Adipose tissue (tissue), 3 donors: ENCODE results near the gene GCSH. TPM values are rescaled to one million over a fixed set of nuclear protein-coding genes. Genes with fewer than 3 reads are reported as not detected.
"Not testable (repeated sequence)": the region's sequence is repeated elsewhere in the genome, so short reads cannot be mapped to it uniquely, and the experiment has no call there.

ENCODE experiments used
- H3K27ac ChIP-seq: one replicate; pipeline ENCODE4 v1.5.1; 2013; ENCODE audit warnings: low read depth, low read length
- WGBS, 3 donors: extraction: QIAGEN DNeasy Blood & Tissue Kit; methylation state at CpG; one replicate each; pipeline ENCODE4 v1.1.7; 2013; 5-methylcytosine and 5-hydroxymethylcytosine counted together
- polyA plus RNA-seq, 3 donors: library from polyadenylated mRNA; stranded (reverse); fragments of 200-250 nt; gene quantifications; one replicate each; pipeline ENCODE4 v1.2.3, GENCODE V29; 2013
- donor health status: healthy with polysubstance abuse.
- donor health status: Bipolar disorder and iron deficiency.
- donor health status: healthy.

Gene GCSH
- 10 to 100 TPM; 20.1 to 65.1 (median 62.8) TPM for polyA plus RNA-seq

- WGBS, 3 donors = 2 to 3% (median 3%) methylated on average over 50 to 79 of the region's 83 CpGs
- no peak within 1 kb of the TSS for H3K27ac ChIP-seq
Measured at GRCh38 chr16:81095953-81096714, at the start of gene GCSH. Gene GCSH, minus strand, starts transcription at chr16:81096395. Its CDS starts 117 bp downstream, at chr16:81096278.

- 39 to 76% (median 73%) methylated on average over 4 of the region's 4 CpGs for WGBS, 3 donors
- no peak overlapping the region for H3K27ac ChIP-seq
Measured at GRCh38 chr16:81143921-81144471, 47.8 kb upstream of the GCSH start.

DNA sequence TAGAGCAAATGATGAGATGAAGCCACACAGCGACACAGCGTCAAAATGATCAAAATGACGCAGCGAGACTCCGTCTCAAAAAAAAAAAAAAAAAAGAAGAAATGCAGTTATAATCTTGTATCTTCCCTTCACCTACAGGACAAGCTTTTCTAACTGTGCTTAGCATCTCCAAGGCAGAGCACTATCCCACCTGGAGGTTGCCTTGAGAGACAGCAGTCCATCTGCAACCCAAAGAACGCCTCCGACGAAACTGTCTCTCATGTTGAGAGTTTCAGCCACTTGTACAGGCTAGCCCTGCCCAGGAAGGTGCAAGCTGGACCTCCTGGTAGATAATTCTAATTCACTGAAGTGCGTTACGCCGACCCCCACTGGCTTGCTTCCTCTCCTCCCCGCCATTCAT is 46.7 kb upstream of the GCSH start:
- WGBS, 3 donors = 77 to 85% (median 79%) methylated on average over 12 of the region's 12 CpGs
- H3K27ac ChIP-seq = no peak overlapping the region

GRCh38 chr16:81140930-81141780 is 45.0 kb upstream of the GCSH start:
- no peak overlapping the region for H3K27ac ChIP-seq
- 72 to 84% (median 82%) methylated on average over 21 of the region's 21 CpGs for WGBS, 3 donors

DNA sequence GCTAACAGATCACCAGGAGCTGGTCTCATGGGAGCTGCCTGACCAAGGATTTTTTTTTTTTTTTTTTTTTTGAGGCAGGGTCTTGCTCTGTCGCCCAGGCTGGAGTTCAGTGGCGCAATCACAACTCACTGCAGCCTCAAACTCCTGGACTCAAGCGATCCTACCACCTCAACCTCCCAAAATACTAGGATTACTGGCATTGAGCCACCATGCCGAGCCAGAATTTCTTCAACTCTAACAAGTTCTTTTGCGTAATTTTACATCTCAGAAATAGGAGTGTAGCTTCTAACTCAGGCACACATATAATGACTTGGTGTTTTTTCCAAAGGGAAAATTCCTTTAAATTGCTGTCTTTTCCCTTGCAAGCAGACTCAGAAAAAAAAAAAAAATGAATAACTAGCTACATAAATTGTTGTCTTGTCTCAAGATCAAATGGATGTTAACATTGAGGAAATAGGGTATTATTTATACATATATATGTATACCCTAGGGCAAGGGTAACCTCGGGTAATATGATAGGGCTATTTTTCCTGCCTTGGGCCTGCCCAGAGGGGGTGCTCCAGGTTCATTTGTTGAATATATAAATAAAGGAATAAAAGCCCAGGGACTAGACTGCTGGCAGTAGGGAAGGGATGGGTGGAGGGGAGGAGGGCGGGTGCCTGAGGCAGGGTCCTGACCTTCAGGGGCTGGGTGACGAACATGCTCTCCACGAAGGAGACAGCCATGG is 42.8 kb upstream of the GCSH start:
- 68 to 71% (median 70%) methylated on average over 9 of the region's 9 CpGs for WGBS, 3 donors
- no peak overlapping the region for H3K27ac ChIP-seq

GRCh38 chr16:81137754-81138153 is 41.6 kb upstream of the GCSH start:
- WGBS, 3 donors = 78 to 81% (median 81%) methylated on average over 9 of the region's 9 CpGs
- no peak overlapping the region for H3K27ac ChIP-seq

- 53 to 65% (median 65%) methylated on average over 12 of the region's 12 CpGs for WGBS, 3 donors
Measured at GRCh38 chr16:81136390-81137335, 40.5 kb upstream of the GCSH start.

GRCh38 chr16:81130126-81130525 is 33.9 kb upstream of the GCSH start:
- WGBS, 3 donors = 76 to 91% (median 86%) methylated on average over 6 of the region's 6 CpGs
- H3K27ac ChIP-seq = no peak overlapping the region

More at GRCh38 chr16:81136390-81137335, 40.5 kb upstream of the GCSH start:
- no peak overlapping the region for H3K27ac ChIP-seq

DNA sequence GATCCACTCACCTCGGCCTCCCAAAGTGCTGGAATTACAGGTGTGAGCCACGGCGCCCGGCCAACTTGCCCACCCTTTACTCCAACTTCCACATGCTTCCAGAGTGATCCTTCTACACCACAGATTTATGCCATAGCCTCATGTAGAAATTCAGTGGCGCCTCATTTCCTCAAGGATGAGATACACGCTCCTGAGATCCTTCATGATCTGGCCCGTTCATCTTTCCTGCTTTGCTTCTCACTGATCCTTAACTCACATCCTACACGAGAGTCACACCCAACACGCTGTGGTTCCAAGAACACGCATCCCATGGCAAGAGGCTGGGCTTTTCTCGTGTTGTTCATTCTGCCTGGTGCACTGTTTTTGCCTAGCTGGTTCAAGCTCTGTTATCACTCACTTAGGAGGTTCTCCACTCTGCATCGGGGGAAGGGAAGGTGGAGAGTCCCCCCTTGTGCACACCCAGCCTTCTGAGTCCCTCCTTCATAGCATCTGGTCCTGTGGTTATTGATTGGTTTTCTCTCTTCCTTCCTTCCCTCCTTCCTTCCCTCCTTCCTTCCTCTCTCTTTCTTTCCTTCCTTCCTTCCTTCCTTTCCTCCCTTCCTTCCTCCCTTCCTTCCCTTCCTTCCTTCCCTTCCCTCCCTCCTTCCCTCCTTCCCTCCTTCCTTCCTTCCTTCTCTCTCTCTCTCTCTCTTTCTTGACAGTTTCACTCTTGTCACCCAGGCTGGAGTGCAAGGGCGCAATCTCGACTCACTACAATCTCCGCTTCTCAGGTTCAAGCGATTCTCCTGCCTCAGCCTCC is 32.7 kb upstream of the GCSH start:
- WGBS, 3 donors = 82 to 93% (median 91%) methylated on average over 16 of the region's 16 CpGs

GRCh38 chr16:81127051-81127450 is 30.9 kb upstream of the GCSH start:
- WGBS, 3 donors = 70 to 77% (median 71%) methylated on average over 5 of the region's 5 CpGs

More for the DNA sequence above, 32.7 kb upstream of the GCSH start:
- H3K27ac ChIP-seq = no peak overlapping the region

GRCh38 chr16:81123092-81123852 is 27.1 kb upstream of the GCSH start:
- no peak overlapping the region for H3K27ac ChIP-seq
- 84 to 88% (median 84%) methylated on average over 17 of the region's 17 CpGs for WGBS, 3 donors

More at GRCh38 chr16:81127051-81127450, 30.9 kb upstream of the GCSH start:
- H3K27ac ChIP-seq = no peak overlapping the region

GRCh38 chr16:81121474-81121990 is 25.3 kb upstream of the GCSH start:
- H3K27ac ChIP-seq = no peak overlapping the region
- WGBS, 3 donors = 84 to 91% (median 85%) methylated on average over 16 of the region's 16 CpGs

GRCh38 chr16:81117436-81117835 is 21.2 kb upstream of the GCSH start:
- 57 to 73% (median 61%) methylated on average over 11 of the region's 11 CpGs for WGBS, 3 donors
- H3K27ac ChIP-seq = no peak overlapping the region

DNA sequence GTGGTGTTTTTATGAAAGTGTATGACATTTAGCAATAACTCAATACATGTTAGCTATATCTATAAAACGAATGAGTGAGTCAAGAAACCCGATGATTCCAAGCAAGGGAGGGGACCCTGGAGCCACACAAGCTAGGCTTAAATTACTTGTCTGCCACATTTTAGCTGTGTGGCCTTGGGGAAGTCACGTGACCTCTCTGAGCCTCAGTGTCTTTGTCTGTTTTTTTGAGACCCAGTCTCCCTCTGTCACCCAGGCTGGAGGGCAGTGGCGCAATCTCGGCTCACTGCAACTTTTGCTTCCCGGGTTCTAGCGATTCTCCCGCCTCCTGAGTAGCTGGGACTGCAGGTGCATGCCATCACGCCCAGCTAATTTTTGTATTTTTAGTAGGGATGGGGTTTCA is 20.1 kb upstream of the GCSH start:
- H3K27ac ChIP-seq = no peak overlapping the region
- 77 to 89% (median 82%) methylated on average over 9 of the region's 9 CpGs for WGBS, 3 donors

GRCh38 chr16:81112453-81112852 is 16.3 kb upstream of the GCSH start:
- 92 to 97% (median 96%) methylated on average over 4 of the region's 4 CpGs for WGBS, 3 donors
- no peak overlapping the region for H3K27ac ChIP-seq

DNA sequence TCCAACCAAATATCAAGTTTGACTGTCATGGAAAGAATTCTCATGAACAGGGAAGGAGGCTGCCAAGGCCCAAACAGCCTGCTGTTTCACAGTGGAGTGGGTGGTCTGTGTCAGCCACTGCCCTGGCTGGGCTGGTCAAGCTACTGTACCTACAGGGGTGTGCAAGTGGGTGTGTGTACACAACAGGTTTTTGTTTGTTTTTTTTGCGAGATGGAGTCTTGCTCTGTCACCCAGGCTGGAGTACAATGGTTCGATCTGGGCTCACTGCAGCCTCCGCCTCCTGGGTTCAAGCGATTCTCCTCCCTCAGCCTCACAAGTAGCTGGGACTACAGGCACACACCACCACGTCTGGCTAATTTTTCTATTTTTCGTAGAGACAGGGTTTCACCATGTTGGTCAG is 13.1 kb upstream of the GCSH start:
- not testable (repeated sequence) for H3K27ac ChIP-seq
- WGBS, 3 donors = 87 to 93% (median 92%) methylated on average over 6 of the region's 6 CpGs
